Neutrophil (primary cell): ENCODE data around the gene ITPR1.

Experiments
- H3K27ac ChIP-seq: fragments of 200-600 bp; sonication (generic); 2 replicates; pipeline ENCODE4 v1.5.1; 2016; ENCODE audit warnings: mild to moderate bottlenecking, moderate library complexity
- H3K27me3 ChIP-seq: fragments of 200-600 bp; sonication (generic); 2 replicates; pipeline ENCODE4 v1.6.0; 2016; ENCODE audit warnings: mild to moderate bottlenecking
- H3K36me3 ChIP-seq: fragments of 200-600 bp; sonication (generic); 2 replicates; pipeline ENCODE4 v1.5.1; 2017
- H3K4me1 ChIP-seq, 2 experiments: fragments of 200-600 bp in 1 of 2; sonication (generic) in 1 of 2; 1 replicate in 1 of 2; 2 replicates in 1 of 2; pipeline versions ENCODE4 v1.5.1 to v1.6.1; 2013 to 2016; ENCODE audit warnings: low read depth in 1 of 2, low read length in 1 of 2, mild to moderate bottlenecking in 1 of 2, moderate library complexity in 1 of 2; ENCODE audit not compliant: control insufficient read depth in 1 of 2, insufficient read depth in 1 of 2
- H3K4me3 ChIP-seq, 2 experiments: fragments of 200-600 bp in 1 of 2; sonication (generic) in 1 of 2; 1 replicate in 1 of 2; 2 replicates in 1 of 2; pipeline ENCODE4 v1.5.1; 2013 to 2016; ENCODE audit warnings: low read depth in 1 of 2, low read length in 1 of 2, mild to moderate bottlenecking in 1 of 2, moderate library complexity in 1 of 2
- H3K9me3 ChIP-seq: fragments of 200-600 bp; sonication (generic); 2 replicates; pipeline ENCODE4 v1.5.1; 2016
- TF ChIP-seq, protein P1 (sequence below): fragments of 200-600 bp; sonication (generic); IDR thresholded peaks from 2 replicates; pipeline ENCODE4 v1.5.1; 2016; ENCODE audit warnings: antibody characterized with exemption

The ITPR1 gene

DNA sequence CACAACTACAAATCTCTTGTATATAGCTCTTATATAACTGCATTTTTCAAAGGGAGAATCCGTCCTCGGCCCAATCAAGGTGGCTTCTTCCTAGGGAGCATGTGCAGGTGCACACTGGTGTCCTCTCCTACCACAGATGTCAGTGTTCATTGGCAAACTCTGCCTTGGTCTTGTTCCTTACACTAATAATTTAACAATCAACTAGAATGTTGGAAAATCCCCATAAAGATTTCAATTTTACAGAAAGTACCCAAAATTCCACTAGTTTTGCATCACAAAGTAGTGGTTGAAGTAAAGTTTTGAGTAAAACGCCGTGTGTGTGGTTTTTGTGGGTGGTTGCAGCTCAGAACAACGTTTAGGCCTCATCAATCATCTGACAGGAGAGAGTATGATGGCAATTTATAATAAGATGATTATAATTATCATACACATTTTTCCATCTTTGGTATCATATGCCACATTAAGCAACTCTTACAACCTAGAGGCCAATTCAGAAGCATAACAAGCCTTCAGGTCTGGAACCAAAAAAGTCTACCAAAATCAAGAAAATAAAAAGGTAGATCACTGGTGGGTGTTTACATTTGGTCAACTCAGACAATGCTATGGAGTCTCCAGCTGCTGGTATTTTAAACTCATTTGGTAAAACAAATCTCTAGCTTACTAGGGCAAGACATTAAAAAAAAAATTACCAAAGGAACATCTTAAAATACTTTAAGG, 357.2 kb downstream of the ITPR1 start:
- TF ChIP-seq, protein P1, sequence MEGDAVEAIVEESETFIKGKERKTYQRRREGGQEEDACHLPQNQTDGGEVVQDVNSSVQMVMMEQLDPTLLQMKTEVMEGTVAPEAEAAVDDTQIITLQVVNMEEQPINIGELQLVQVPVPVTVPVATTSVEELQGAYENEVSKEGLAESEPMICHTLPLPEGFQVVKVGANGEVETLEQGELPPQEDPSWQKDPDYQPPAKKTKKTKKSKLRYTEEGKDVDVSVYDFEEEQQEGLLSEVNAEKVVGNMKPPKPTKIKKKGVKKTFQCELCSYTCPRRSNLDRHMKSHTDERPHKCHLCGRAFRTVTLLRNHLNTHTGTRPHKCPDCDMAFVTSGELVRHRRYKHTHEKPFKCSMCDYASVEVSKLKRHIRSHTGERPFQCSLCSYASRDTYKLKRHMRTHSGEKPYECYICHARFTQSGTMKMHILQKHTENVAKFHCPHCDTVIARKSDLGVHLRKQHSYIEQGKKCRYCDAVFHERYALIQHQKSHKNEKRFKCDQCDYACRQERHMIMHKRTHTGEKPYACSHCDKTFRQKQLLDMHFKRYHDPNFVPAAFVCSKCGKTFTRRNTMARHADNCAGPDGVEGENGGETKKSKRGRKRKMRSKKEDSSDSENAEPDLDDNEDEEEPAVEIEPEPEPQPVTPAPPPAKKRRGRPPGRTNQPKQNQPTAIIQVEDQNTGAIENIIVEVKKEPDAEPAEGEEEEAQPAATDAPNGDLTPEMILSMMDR: no peak
- Histone ChIP-seq H3K4me1 (peaks cover 8 to 10% of the 10 kb centered on the region in 2 experiments), H3K27me3 (no peaks in the 10 kb centered on the region), H3K4me3 (no peak overlapping the region), H3K36me3 (no peaks in the 10 kb centered on the region), H3K27ac (no peak overlapping the region), H3K9me3 (no peaks in the 10 kb centered on the region)

DNA sequence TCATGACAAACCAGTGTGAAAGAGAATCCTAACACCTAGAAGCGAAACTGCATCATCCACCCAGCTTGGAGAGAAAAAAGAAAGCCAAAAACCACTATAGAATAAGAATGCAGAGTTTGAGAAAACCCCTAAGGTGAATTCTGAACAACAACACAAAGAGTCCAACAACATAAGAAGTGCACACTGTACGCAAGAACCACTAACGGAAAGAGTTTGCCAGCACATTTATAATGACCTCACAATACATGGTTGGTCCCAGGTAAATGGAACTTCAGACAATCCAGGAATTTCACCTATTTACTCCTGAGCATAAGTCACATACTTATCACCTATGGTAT, 357.7 kb downstream of the ITPR1 start:
- Histone ChIP-seq H3K4me3 (no peak overlapping the region), H3K27ac (no peak overlapping the region), H3K9me3 (no peaks in the 10 kb centered on the region), H3K36me3 (no peaks in the 10 kb centered on the region), H3K27me3 (no peaks in the 10 kb centered on the region), H3K4me1 (peaks cover 11 to 12% of the 10 kb centered on the region in 2 experiments)
- TF ChIP-seq, protein P1: no peak

DNA sequence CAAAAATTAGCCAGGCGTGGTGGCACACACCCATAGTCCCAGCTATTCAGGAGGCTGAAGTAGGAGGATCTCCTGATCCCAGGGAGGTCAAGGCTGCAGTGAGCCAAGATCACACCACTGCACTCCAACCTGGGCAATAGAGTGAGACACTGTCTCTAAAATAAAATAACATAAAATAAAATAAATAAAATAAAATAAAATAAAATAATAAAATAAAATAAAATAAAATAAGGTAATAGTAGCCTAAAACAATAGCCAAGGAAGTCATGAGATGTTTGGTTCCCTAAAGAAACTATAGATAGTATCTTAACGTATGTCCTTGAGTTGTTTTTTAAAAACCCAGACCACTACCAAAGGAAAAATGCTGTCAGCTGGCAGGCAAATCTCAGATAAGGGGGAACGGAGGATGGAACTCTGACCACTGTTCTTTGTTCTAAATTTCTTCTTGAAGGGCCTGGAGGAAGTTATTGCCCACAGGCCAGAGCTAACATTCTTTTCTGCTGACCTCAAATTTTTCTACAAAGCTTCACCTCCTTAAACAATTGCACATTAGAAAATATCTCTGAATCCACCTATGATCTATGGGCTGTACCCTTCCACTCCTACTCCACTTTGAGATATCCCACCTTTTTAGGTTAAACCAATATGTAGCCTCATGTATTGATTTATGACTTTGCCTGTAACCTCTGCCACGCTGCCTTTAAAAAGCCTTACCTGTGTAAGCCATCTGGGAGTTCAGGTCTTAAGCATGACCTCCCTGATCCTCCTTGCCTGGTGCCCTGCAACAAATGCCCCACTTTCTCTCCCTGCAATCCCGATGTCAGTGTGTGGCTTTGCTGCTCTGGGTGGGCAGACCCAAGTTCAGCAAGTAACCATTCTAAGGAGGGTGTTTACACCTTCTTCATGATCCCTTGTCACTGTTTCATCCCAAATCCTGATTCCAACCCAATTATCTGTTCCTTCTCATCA, 359.9 kb downstream of the ITPR1 start:
- H3K4me1 ChIP-seq: peaks cover 10 to 14% of the 10 kb centered on the region in 2 experiments
- H3K27me3 ChIP-seq: no peaks in the 10 kb centered on the region
- no peaks in the 10 kb centered on the region for H3K9me3 ChIP-seq
- H3K36me3 ChIP-seq: no peaks in the 10 kb centered on the region
- no peak overlapping the region for H3K4me3 ChIP-seq
- H3K27ac ChIP-seq: no peak overlapping the region
- TF ChIP-seq, protein P1: no peak

DNA sequence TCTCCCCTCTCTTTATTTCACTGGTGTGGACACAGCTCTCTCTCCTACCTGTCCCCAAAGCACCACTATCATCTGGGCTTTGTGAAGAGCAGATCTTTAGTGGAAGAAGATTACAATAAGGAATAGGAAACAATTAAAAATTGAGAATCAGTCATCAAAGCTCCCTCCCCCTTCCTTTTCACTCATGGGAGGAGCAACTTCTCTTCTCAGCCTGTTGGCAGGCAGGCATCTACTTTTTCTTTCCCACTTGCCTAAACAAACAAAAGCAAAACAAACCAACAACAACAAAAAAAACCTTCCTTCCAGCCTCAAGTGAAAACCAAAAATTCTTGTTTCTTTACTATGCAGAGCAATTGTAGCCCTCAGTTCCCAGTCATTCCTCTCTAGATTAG, 360.6 kb downstream of the ITPR1 start:
- Histone ChIP-seq H3K9me3 (no peaks in the 10 kb centered on the region), H3K36me3 (no peaks in the 10 kb centered on the region), H3K4me3 (no peak overlapping the region), H3K4me1 (peaks cover 10 to 14% of the 10 kb centered on the region in 2 experiments), H3K27me3 (no peaks in the 10 kb centered on the region), H3K27ac (no peak overlapping the region)
- TF ChIP-seq, protein P1: no peak

DNA sequence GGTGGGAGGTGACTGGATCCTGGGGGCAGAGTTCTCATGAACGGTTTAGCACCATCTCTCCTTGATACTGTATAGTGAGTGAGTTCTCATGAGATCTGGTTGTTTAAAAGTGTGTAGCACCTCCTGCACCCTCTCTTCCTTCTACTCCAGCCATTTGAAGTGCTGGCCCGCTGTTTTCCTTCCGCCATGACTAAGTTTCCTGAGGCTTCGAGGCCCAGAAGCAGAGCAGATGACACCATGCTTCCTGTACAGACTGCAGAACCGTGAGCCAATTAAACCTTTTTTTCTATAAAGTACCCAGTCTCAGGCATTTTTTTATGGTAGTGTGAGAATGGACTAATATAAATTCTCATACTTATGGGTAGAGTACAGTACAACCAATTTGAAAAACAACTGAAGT, 362.5 kb downstream of the ITPR1 start:
- Histone ChIP-seq H3K27me3 (no peaks in the 10 kb centered on the region), H3K9me3 (no peaks in the 10 kb centered on the region), H3K36me3 (no peaks in the 10 kb centered on the region)

More for the DNA sequence above, 362.5 kb downstream of the ITPR1 start:
- Histone ChIP-seq H3K27ac (no peak overlapping the region), H3K4me1 (peaks cover 10 to 14% of the 10 kb centered on the region in 2 experiments), H3K4me3 (no peak overlapping the region)
- TF ChIP-seq, protein P1: no peak
